ENCODE results near the gene POU6F2.

- TF ChIP-seq, protein P1, sequence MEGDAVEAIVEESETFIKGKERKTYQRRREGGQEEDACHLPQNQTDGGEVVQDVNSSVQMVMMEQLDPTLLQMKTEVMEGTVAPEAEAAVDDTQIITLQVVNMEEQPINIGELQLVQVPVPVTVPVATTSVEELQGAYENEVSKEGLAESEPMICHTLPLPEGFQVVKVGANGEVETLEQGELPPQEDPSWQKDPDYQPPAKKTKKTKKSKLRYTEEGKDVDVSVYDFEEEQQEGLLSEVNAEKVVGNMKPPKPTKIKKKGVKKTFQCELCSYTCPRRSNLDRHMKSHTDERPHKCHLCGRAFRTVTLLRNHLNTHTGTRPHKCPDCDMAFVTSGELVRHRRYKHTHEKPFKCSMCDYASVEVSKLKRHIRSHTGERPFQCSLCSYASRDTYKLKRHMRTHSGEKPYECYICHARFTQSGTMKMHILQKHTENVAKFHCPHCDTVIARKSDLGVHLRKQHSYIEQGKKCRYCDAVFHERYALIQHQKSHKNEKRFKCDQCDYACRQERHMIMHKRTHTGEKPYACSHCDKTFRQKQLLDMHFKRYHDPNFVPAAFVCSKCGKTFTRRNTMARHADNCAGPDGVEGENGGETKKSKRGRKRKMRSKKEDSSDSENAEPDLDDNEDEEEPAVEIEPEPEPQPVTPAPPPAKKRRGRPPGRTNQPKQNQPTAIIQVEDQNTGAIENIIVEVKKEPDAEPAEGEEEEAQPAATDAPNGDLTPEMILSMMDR (IDR thresholded peaks at IDR 0.05; ENCODE audit: low read depth, low read length, poor library complexity, severe bottlenecking), result no peak
- TF ChIP-seq EZH2phosphoT487 (IDR thresholded peaks at IDR 0.05; ENCODE audit: borderline replicate concordance, low read length), result no peak
Measured at GRCh38 chr7:39288303-39288702, 310.6 kb downstream of the POU6F2 start.

Measured in DOHH2 (cell line).